SIG-M5 treated with dmso at 0.1 percent for 504 hours (cell line): Measurements from ENCODE around the gene HAGH.

ENCODE experiments used
- DNase-seq: peaks from one replicate; lab custom pipeline; 2025; ENCODE audit not compliant: unreplicated experiment; lab: John Stamatoyannopoulos, UW

The HAGH gene

GRCh38 chr16:1775846-1776671 is 50.6 kb downstream of the HAGH start:
- DNase-seq = no peak

- DNase-seq = no peak
Observed at GRCh38 chr16:1775006-1775845, 51.4 kb downstream of the HAGH start.

- DNase-seq = no peak
Observed at GRCh38 chr16:1774448-1774780, 52.2 kb downstream of the HAGH start.

- peak; percentile 52 for DNase-seq
Observed at GRCh38 chr16:1773703-1774447, 52.8 kb downstream of the HAGH start.

- DNase-seq = peak; percentile 70
Observed at GRCh38 chr16:1772908-1773702, 53.5 kb downstream of the HAGH start, which contains the start of gene MRPS34. Gene MRPS34, minus strand, starts transcription at chr16:1773134. Its CDS starts 15 bp downstream, at chr16:1773119.

- no peak for DNase-seq
Observed at GRCh38 chr16:1772362-1772907, 54.2 kb downstream of the HAGH start, which contains the start of gene EME2. Gene EME2, plus strand, starts transcription at chr16:1772810. Its CDS starts 418 bp downstream, at chr16:1773228.

GRCh38 chr16:1771864-1772361 is 54.7 kb downstream of the HAGH start:
- DNase-seq = peak; percentile 27

- DNase-seq = peak; percentile 50
Observed at GRCh38 chr16:1771188-1771863, 55.3 kb downstream of the HAGH start, which contains the start of gene NME3. Gene NME3, minus strand, starts transcription at chr16:1771543. Its CDS starts 9 bp downstream, at chr16:1771534.

GRCh38 chr16:1770328-1771187 is 56.1 kb downstream of the HAGH start:
- DNase-seq = no peak

GRCh38 chr16:1769402-1770300 is 57.0 kb downstream of the HAGH start:
- no peak for DNase-seq

GRCh38 chr16:1768767-1769401 is 57.7 kb downstream of the HAGH start:
- no peak for DNase-seq

- DNase-seq = no peak
Observed at GRCh38 chr16:1768061-1768766, 58.4 kb downstream of the HAGH start.

GRCh38 chr16:1767116-1767994 is 59.3 kb downstream of the HAGH start:
- no peak for DNase-seq

GRCh38 chr16:1766701-1767100 is 59.9 kb downstream of the HAGH start:
- no peak for DNase-seq

- no peak for DNase-seq
Observed at GRCh38 chr16:1766231-1766630, 60.4 kb downstream of the HAGH start.
